HG03558 (cell line): ENCODE data around the gene GPR37.

Experiments
- ATAC-seq: cut with Tn5 transposase; IDR thresholded peaks from one replicate; pipeline ENCODE4 v1.9.1; 2021; ENCODE audit warnings: moderate number of reproducible peaks; ENCODE audit not compliant: unreplicated experiment; ENCODE audit errors: extremely low read depth

Gene GPR37

DNA sequence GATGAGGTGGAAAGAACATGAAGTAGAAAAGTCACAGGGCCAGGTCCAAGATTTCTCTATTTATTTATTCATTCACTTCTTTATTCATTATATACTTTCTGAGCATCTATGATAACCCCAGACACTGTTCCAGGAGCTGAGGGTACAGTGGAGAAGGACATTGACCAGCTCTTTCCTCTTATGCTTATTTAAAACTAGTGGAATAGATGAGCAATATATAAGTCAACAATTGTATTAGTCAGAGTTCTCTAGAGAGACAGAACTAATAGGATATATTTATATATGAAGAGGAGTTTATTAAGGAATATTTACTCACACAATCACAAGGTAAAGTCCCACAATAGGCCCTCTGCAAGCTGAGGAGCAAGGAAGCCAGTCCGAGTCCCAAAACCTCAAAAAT is 15.0 kb upstream of the GPR37 start:
- ATAC-seq = no peak

DNA sequence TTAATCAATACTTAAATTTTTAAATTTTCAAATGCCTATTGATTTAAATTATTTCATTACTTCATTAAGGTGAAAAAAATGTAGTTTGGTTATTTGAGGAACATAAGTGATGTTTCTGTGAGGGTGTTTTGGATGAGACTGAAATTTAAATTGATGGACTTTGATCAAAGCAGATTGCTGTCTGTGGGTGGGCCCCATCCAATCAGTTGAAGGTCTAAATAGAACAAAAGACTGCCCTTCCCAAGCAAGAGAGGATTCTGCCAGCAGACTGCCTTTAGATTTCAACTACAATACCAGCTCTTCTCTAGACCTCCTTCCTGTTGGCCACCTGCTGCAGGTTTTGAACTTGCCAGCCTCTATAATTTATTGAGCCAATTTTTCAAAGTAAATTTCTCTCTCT is 14.5 kb upstream of the GPR37 start:
- ATAC-seq = no peak

DNA sequence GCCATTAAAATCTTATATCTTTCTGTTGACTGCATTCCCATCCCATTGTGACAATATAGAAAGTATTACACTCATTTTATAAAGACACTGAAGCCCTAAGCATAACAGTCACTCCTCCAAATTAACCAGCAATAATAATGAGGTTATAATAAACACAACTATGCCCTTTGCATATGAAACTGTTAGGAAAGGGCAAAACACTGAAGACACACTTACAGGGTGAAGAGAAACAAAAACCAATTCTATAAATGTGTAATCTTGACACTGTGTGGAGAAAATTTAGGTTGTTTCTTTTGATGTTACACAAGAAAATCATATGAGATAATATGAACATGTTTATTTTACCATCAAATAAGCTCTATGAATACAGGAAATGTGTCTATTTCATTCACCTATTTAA is 14.0 kb upstream of the GPR37 start:
- no peak for ATAC-seq

DNA sequence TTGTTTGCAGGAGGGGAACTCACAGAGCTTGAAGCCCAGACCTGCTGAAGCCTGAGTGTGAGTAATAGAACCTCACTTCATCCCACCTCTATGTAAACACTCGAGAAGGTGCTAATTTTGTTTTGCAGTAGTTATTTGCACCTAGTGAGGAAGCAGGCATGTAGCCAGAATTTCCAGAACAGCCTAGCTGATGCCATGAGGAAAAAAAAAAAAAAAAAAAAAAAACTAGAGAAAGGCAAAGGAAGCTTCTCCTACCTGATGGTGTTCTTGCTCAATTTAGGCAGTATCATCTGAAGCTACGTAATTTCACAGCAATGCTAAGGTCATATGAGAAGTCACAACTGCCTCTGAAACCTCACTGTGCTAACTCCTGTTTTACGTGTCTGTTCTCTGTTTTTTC is 13.6 kb upstream of the GPR37 start:
- ATAC-seq = no peak

DNA sequence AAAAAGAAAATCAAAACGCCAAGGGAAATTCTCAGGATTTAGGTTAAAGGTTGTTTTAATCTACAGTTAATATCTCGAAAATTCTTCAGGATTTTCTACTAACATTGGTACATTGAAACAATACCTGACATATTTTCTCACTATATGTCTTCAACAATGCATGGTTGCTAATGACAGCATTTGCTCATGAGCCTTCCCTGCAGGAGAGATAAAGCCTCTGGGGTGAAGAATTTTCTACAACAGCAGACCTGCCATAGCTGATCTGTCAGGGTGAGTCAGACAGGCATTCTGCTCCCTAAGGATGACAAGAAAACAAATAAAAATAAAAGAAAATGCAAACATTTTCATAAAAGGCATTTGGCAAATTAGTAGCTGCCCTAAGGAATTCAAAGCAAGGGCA is 11.7 kb upstream of the GPR37 start:
- no peak for ATAC-seq

DNA sequence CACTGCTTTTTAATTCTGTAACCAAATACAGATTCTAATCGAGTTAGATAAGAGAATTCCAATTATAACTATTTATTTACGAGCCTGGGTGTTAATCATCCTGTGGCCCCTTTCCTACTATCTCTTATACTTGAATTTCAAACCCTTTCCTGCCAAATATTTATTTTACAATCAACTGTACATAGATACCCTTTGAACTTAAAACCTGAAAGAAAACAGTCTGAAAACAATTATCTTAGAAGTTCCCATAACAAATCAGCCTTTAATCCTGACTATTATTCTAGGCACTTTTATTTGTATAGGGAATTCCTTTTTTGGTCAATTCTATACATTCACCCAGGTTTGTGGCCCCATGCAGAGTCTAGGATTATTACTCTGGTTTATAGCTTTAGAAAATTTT is 10.6 kb upstream of the GPR37 start:
- no peak for ATAC-seq

DNA sequence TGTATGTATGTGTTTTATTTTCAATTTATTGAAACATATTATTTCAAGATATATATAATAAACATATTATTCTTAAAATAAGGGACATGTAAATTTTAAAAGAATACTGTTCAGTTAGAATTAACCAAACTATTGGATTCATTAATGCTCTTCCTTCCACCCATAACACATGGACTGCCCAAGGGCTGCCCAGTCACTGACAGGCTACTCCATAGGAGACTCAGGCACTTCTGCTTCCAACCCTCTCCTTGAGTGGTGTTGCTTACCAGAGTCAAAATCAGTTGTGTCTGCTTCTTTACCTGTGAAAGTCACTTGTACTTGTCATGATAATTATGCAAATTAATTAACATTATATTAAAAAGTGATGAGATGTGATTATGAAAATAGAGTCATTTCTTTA is 9.8 kb upstream of the GPR37 start:
- no peak for ATAC-seq

DNA sequence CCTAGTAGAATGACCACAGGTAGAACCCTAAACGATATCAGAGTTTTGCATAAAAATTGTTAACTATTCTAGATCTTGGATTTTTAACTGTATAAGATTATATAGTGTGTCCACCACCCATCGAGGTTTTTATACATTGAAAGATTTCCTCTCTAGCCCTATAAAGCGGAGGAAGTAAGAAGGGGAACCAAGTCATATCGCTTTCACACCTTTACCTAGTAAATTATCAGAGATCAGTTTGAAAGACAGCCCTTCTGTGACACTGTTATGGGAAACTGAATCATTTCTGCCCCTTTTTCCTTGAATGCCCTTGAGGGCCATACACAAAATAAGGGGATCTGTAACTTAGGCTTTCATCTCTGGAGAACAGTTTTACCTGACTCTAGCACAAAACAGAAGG is 8.3 kb upstream of the GPR37 start:
- no peak for ATAC-seq

DNA sequence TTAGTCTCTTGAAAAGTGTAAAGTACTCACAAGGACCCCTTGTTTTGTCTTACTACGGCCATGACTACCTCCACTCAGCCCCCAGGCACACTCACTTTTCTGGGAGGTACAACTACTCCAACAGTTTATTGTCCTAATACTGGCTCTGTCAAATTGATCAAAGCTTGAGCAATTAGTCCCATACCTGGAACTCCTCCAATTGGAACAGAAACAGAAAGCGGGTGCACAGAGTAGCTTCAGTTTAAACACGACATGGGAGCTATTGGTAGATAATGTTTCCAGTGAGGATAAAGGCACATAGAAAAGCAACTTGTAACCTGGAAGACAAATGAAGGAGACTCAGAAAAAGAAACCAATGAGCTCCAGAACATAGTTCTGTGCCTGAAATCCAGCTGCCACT is 7.7 kb upstream of the GPR37 start:
- no peak for ATAC-seq

DNA sequence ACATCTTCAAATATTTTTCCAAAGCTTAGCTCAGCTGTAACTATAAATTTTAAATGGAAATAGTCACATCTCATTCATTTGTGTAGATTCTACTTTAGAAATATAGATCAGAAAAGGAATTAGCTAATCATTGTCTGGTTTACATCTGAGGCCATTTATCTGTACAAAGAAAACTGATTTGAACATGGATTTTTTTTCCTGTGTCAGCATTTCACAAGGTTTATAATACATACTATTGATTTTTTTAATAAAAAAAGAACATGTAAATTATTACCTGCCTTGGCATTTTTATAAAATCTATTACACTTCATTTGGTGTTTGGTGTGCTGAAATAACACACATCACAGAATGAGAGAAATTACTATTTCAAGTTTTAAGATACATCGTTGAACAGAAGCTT is 3.5 kb upstream of the GPR37 start:
- ATAC-seq = no peak

DNA sequence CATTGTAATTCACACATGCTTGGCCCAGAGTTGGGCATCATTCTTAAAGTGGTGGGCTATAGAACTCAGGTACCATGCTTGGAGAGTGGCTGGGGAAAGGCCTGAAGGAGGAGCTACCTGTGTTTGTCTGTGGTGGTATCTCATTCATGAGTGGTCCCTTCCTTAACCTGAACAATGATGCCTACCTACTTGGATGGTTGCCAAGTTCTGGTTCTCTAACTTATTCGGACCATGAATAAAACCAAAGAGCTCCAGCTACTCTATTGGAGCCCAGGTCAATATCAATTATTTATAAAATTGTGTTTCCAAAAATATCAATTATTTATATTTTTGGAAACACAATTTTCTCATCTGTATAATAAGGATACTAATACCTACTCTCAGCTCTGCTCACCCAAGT is 2.9 kb upstream of the GPR37 start:
- no peak for ATAC-seq

DNA sequence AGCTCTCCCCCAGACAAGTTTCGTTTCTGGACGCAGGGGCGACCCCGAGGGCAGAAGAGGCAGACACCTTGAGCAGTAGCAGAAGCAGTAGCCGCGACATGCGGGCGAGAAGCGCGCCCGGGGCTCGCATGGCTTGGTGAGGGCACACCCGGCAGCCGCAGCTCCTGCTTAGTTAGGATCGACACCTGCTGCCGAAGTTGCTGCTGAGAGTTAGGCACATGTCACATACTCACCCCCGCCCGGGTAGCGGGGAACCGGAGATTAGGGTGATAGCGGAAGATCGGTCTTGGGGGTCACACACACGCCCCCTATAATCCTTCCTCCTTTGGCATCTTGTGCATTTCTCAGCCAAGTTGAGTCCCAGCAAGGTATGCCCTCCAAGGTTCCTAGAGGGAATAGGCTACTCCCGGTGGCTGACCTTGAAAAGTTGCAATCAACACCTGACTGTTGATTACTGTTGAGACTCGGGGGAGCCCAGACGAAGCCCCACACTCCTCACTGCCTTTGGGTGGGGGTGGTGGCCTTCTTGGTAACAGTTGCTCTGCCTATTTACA is 668 bp downstream of the GPR37 start:
- ATAC-seq = no peak

DNA sequence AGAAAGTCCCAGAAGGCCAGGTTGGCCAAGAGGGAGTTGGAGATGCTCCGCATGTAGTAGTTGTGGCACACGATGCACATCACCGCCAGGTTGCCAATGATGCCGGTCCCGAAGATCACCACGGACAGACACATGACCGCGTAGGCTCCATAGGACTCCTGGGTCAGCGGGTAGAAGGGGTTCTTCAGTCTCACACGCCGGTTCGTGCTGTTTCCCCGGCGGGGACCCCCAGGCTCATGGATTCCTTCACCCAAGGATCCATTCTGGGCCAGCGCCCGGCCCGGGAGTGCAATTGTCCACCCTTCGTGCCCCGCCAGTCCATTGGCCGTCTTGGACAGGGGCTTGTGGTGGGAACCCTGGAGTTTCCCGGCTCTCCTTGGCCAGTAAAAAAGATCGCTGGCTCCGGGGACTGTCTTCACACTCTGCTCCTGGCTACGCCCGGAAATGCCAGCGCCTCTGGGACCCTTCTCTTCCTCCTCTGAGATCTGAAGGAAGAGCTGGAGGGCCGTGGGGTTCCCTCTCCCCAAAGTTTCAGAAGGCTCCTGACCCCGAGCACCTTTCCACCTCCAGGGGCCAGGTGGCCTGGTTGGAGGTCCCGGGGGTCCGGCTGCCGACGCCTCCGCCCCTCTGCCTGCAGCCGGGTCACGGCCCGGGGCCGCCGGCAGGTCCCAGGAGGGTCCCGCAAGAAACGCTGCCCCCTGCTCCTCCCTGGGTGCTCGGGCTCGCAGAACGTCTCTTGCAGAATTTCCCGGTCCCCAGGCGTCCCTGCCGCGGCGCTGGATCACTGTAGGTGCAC is 1.3 kb downstream of the GPR37 start:
- no peak for ATAC-seq

DNA sequence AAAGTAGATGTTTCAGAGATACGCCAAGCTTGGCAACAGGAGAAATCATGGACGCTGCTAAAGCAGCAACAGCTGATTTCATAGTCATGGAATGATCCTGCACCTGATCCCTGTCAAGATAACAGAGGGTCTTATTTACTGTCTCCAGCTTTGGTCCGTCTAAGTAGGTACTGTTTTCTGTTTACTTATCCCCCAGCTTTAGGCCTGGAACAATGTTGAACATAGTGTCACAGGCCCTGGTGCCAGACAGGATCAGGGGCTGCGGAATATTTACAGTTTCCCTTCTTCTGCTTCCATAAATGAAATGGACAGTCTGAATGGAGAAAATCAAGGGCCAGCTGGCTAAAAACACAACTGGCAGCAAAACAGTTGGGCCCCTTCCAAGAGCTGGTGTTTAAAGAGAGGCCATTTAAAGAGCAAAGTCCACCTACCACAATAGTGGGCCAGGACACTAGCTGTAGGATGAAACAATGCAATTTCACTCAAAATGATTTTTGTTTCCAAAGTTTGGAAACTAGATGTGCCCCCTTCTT is 2.9 kb downstream of the GPR37 start:
- no peak for ATAC-seq

DNA sequence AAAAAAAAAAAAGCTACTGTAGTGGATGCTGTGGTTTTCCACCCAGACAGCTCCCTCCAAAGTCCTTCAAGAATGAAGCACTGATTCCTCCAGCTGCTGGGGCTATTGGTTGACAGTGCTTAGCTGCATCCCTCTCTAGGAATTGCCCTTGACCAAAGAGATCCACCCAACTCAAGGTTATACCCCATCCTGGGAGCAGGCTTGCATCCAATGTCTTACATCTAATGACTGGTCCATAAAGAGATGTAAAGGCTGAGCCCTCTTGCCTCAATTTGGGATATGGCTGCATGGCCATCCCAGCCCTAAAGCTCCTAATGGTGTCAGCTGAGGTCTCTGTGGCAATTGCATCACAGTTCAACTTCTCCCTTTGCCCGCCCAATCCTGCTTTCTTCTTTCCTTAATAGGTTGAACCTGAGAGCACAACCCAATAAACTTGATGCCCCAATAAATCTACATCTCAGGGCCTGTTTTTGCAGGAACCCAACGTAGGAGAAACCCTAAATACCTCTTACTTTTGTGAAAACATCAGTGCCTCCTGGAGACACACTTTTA is 4.4 kb downstream of the GPR37 start:
- no peak for ATAC-seq

DNA sequence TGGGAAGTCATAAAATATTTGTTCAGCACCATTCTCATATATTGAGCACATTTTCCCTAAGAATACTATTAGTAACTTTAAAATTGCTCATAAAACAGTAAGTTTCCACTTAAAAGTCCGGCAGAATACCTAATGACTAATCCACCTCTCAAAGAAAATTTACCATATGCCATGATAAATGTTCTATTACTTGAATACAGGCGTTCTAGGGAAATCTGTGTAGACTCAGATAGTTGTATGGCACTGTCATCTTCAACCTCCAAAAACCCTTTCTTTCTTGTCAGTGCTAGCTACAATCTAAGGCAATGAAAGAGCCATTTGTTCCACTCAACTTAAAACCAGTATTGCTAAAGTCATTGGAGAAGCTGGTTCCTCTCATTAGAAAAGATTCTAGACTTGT is 7.3 kb downstream of the GPR37 start:
- no peak for ATAC-seq

DNA sequence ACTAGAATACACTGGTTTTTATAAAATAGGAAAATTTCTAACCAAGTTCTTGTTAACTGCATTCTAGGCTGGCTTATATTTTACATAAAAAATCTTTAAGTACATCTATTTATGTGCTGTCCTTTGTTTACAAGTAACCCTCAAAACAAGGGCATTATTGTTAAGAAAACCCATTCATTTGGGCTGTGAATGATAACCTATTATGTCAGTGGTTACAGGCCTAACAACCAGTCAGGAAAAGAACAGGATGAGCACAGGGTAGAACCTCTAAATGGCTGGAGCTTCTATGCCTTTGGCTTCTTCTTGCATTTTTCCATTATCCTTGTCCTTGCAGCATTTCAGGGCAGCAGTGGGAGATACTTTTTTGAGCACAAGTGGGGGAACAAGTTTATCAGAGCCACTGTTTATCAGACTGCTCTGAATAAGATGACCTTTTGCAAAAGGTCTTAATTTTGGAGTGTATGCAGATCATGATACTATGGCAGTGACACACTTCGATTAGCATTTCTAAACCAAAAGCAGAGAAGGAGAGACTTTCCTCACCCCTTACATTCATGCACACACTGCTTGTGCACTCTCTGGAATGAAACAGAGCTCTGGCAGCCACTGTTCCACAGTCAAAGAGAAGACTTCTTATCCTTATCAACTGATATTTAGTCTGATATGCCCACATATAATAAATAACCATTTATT is 10.9 kb downstream of the GPR37 start:
- ATAC-seq = no peak

DNA sequence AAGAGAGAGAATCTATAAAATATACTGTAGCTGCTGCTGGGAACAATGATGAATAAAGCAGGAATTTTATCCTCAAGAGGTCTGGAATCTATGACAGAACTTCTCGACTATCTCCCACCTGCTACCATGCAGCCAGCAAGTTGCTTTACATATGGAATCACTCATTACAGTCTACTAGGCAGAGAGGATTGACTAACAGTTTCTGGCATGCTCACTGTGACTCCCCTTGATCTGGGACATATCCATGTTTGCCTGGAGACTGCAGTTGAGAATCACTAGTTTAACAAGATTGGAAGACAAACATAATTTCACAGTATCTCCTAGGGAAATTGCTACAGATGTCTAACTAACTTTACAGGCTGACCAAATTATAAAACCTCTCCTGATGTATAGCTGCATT is 13.3 kb downstream of the GPR37 start:
- ATAC-seq = no peak

DNA sequence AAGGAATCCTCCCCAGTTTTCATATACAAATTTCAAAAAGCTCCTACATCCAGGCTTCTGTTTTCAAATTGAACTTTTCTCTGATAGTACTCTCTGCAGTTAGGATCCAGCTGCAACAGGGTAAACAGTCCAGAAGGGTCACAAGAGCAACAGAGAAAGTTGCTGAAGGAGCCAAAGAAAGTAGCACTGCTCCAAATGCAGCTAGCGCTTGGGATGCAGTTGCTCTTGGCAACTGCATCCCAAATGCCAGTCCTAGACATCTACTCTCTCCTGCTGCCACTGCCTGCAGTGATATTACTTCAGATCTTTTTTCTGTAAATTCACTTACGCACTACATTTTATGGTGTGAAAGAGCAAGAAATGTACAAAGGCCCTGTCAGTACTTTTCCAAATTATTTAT is 14.6 kb downstream of the GPR37 start:
- no peak for ATAC-seq

DNA sequence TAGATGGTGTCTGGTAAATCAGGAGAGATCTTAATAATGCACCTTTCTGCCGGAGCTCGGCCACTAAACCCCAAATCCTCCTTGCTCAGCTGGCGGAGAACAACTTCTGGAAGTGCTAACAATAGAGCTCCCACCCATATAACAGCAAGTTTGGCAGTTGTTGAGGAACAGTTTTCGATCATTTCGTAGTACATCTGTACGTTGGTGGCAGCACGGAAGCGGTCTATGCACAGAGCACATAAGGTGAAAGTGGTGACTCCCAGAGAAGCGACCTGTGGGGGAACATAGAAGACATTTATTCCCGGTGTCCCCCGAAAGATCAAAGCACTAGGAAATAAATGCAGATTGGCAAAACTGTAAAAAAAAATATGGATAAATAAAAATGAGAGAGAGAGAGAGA is 18.5 kb downstream of the GPR37 start:
- ATAC-seq = no peak

DNA sequence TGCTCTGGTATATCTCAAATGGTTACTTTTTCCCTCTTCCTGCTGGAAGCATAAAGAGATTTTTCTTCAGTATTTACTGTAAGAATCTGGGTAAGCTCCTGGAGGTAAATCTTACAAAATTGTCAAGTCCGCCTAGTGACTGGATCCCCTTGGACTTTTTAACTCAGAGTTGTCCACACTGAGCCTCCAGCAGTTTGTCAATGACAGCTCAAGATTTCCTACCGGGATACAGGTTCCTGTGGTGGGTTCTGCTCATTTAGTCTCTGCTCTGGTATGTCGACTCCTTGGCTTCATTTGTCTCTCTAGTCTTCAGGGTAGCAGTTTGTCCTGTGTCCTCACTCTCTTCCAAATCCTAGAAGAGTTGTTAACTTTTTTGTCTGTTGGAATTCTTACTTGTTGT is 27.0 kb downstream of the GPR37 start:
- no peak for ATAC-seq
